HCT116 (cell line): ENCODE data around the gene OCA2. TPM values are rescaled to one million over a fixed set of nuclear protein-coding genes. Genes with fewer than 3 reads are reported as not detected.

Experiments used
- ATAC-seq: fragments of 200-7000 bp; cut with Tn5 transposase; 2 replicates; pipeline ENCODE4 v1.9.1; 2020; ENCODE audit warnings: mild to moderate bottlenecking, moderate library complexity
- BruUV-seq: library from RNA; stranded (reverse); fragments of 400-500 nt; replicated peaks from 2 replicates; lab custom pipeline; 2021; lab: Mats Ljungman, UMichigan
- CTCF ChIA-PET: fragments of 300-600 bp; sonication (Branson Sonifier 250); formaldehyde crosslinking; loops from one replicate; lab custom pipeline; 2021; ENCODE audit warnings: antibody characterized with exemption; lab: Charles Lee
- POLR2A ChIA-PET: fragments of 300-600, 350-600 bp; sonication (Branson Sonifier 250); formaldehyde crosslinking; loops from one replicate; lab custom pipeline; 2021; ENCODE audit warnings: antibody characterized with exemption; lab: Charles Lee
- RAD21 ChIA-PET, 2 experiments: fragments of 300-600 bp; sonication (Branson Sonifier 250); formaldehyde crosslinking; loops; one replicate each; lab custom pipeline; 2023; ENCODE audit warnings: low total read pairs in 2 of 2; ENCODE audit not compliant: uncharacterized antibody in 2 of 2, unreplicated experiment in 2 of 2, low non-redundant PET in 1 of 2; lab: Charles Lee
- DNase-seq: peaks from one replicate; pipeline ENCODE4 v3.0.0-alpha.2; 2010; ENCODE audit warnings: low read depth, low spot score
- H2AFZ ChIP-seq: fragments of 200-600 bp; shearing (Covaris generic), sonication (generic); 2 replicates; pipeline ENCODE4 v1.6.1; 2017; ENCODE audit warnings: low read depth, mixed run types, mixed read lengths, antibody characterized with exemption, low read length; ENCODE audit not compliant: poor library complexity, severe bottlenecking
- H3K27ac ChIP-seq: 2 replicates; pipeline ENCODE4 v1.5.1; 2012; ENCODE audit warnings: low read depth, low read length
- H3K27me3 ChIP-seq: fragments of 200-600 bp; sonication (generic); 2 replicates; pipeline ENCODE4 v1.6.1; 2016; ENCODE audit warnings: mixed run types, low read length, mixed read lengths; ENCODE audit not compliant: insufficient read depth
- H3K36me3 ChIP-seq, 2 experiments: fragments of 200-500 bp in 1 of 2; fragments of 200-600 bp in 1 of 2; sonication (Bioruptor generic) in 1 of 2; sonication (generic) in 1 of 2; 2 replicates each; pipeline versions ENCODE4 v1.5.1 to v1.6.1; 2014 to 2016; ENCODE audit warnings: low read length in 2 of 2, inconsistent platforms in 1 of 2, mixed read lengths in 1 of 2, mixed run types in 1 of 2; ENCODE audit not compliant: insufficient read depth in 2 of 2, control insufficient read depth in 1 of 2
- H3K4me1 ChIP-seq, 2 experiments: fragments of 200-600 bp in 1 of 2; sonication (generic) in 1 of 2; 2 replicates each; pipeline versions ENCODE4 v1.5.1 to v1.6.1; 2012 to 2017; ENCODE audit warnings: low read length in 2 of 2, inconsistent platforms in 1 of 2, mild to moderate bottlenecking in 1 of 2, mixed read lengths in 1 of 2, mixed run types in 1 of 2, moderate library complexity in 1 of 2; ENCODE audit not compliant: insufficient read depth in 2 of 2, control insufficient read depth in 1 of 2
- H3K4me2 ChIP-seq: fragments of 200-600 bp; sonication (generic); 2 replicates; pipeline ENCODE4 v1.6.1; 2017; ENCODE audit warnings: mixed run types, low read length, mixed read lengths
- H3K4me3 ChIP-seq, 2 experiments: fragments of 200-600 bp in 1 of 2; sonication (generic) in 1 of 2; replicated peaks in 1 of 2; 2 replicates each; pipeline ENCODE4 v1.5.1; 2011 to 2016; ENCODE audit warnings: low read length in 2 of 2, control low read depth in 1 of 2, low read depth in 1 of 2, mild to moderate bottlenecking in 1 of 2, mixed read lengths in 1 of 2, mixed run types in 1 of 2
- H3K79me2 ChIP-seq: fragments of 200-600 bp; sonication (generic); 2 replicates; pipeline ENCODE4 v1.6.1; 2017; ENCODE audit warnings: mild to moderate bottlenecking, mixed run types, low read length, moderate library complexity, mixed read lengths; ENCODE audit not compliant: insufficient read depth
- H3K9ac ChIP-seq: fragments of 200-600 bp; sonication (generic); 2 replicates; pipeline ENCODE4 v1.6.1; 2016; ENCODE audit warnings: low read length, mixed read lengths
- H3K9me2 ChIP-seq: fragments of 200-600 bp; sonication (generic), shearing (Covaris generic); 2 replicates; pipeline ENCODE4 v1.6.1; 2017; ENCODE audit warnings: mixed run types, mild to moderate bottlenecking, moderate library complexity; ENCODE audit not compliant: insufficient read depth
- H3K9me3 ChIP-seq, 2 experiments: fragments of 200-500 bp in 1 of 2; fragments of 200-600 bp in 1 of 2; sonication (Bioruptor generic) in 1 of 2; sonication (generic) in 1 of 2; 2 replicates each; pipeline ENCODE4 v1.6.1; 2014 to 2017; ENCODE audit warnings: low read length in 2 of 2, mixed read lengths in 2 of 2, inconsistent platforms in 1 of 2, low read depth in 1 of 2, mild to moderate bottlenecking in 1 of 2, mixed run types in 1 of 2, moderate library complexity in 1 of 2; ENCODE audit not compliant: control insufficient read depth in 1 of 2, insufficient read depth in 1 of 2
- H4K20me1 ChIP-seq: fragments of 200-600 bp; sonication (generic), shearing (Covaris generic); 2 replicates; pipeline ENCODE4 v1.6.1; 2017; ENCODE audit warnings: mixed run types, mild to moderate bottlenecking, moderate library complexity; ENCODE audit not compliant: insufficient read depth
- JUND ChIP-seq: IDR thresholded peaks from 2 replicates; pipeline ENCODE4 v1.6.1; 2012
- POLR2A ChIP-seq: IDR thresholded peaks from 2 replicates; pipeline ENCODE4 v1.7.0; 2011; ENCODE audit warnings: borderline replicate concordance; ENCODE audit not compliant: insufficient read depth, insufficient read length; ENCODE audit errors: extremely low read depth
- POLR2AphosphoS5 ChIP-seq: IDR thresholded peaks from 2 replicates; pipeline ENCODE4 v1.6.1; 2011; ENCODE audit warnings: mild to moderate bottlenecking, low read depth, low read length, moderate library complexity
- RAD21 ChIP-seq: IDR thresholded peaks from 2 replicates; pipeline ENCODE4 v1.6.1; 2012; ENCODE audit warnings: low read depth, mild to moderate bottlenecking
- SIN3A ChIP-seq: IDR thresholded peaks from 2 replicates; pipeline ENCODE4 v1.6.1; 2012; ENCODE audit warnings: low read depth
- SP1 ChIP-seq: IDR thresholded peaks from 2 replicates; pipeline ENCODE4 v1.6.1; 2012; ENCODE audit warnings: low read depth
- ZFX ChIP-seq: fragments of 450-650 bp; IDR thresholded peaks from 2 replicates; pipeline ENCODE4 v1.6.1; 2017
- intact Hi-C: fragments of 100-400 bp; cut with micrococcal nuclease; formaldehyde crosslinking; loops from 2 replicates; pipeline ENCODE4 v1.10.0; 2022
- total RNA-seq: library from RNA; stranded (reverse); gene quantifications from one replicate; pipeline ENCODE4 v1.2.1, GENCODE V29; 2021; ENCODE audit not compliant: unreplicated experiment
- TF ChIP-seq, protein P1 (sequence below): IDR thresholded peaks from 2 replicates; pipeline ENCODE4 v1.6.1; 2012
- TF ChIP-seq, protein P2 (sequence below), 3 experiments: fragments of 200-600 bp in 1 of 3; sonication (generic) in 1 of 3; IDR thresholded peaks in 2 of 3; conservative IDR thresholded peaks in 1 of 3; 2 replicates each; pipeline ENCODE4 v1.5.1; 2012 to 2017; ENCODE audit warnings: low read depth in 2 of 3, low read length in 2 of 3, antibody characterized with exemption in 1 of 3, borderline replicate concordance in 1 of 3, control low read depth in 1 of 3, mild to moderate bottlenecking in 1 of 3, mixed read lengths in 1 of 3, mixed run types in 1 of 3, moderate library complexity in 1 of 3; ENCODE audit not compliant: insufficient read depth in 1 of 3

The OCA2 gene
- total RNA-seq, 1 experiment from 2014 or later: not detected

DNA sequence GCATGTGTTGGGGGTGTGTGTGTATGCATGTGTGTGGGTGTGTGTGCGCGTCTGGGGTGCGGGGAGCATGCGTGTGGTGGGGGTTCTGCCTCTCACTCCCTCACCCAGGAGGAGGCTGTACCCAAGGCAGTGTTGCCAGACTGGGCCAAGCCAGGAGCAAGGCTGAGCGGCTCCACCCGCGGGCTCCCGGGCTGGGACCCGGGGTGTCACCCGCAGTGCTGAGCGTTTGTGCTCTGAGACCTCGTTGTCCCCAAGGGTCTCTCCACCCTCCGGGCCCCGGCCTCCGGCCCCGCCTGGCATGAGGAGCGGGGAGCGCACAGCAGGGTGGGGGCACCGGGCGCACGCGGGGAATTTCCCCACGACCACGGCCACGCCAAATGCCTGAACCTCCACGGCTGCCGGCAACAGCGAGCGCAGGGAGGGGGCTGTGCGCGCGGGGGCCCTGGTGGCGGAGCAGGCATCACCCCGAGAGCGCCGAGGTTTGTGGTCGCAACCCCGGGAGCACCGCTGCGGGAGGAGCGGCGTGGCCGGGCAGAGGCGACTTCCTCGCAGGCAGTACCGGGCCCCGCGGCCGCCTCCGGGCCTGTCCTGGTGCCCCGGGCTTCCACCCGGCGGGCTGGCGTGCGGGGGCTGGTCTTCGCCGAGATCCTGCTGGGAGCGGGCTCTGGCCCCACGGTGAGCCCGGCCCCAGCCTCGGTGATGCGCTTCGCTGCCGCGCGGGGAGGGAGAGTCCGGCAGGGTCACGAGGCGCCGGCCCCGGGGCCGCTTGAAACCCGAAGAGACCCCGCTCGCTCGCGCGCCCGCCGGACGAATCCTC, 7.4 kb upstream of the OCA2 start:
- no peak overlapping the region for H3K4me2 ChIP-seq
- H2AFZ ChIP-seq: no peak overlapping the region
- intact Hi-C loops: no loop called here
- DNase-seq (no peak), ATAC-seq (no peak)
- H3K9me3 ChIP-seq: no peaks in the 10 kb centered on the region
- no peak overlapping the region for H3K4me3 ChIP-seq
- peaks cover under 1 to 2% of the 10 kb centered on the region in 2 experiments; a peak in 1 of 4 replicates for H3K36me3 ChIP-seq
- RAD21 ChIA-PET: no interaction called here
- CTCF ChIA-PET: no interaction called here
- H3K9me2 ChIP-seq: no peaks in the 10 kb centered on the region
- H3K4me1 ChIP-seq: no peaks in the 10 kb centered on the region
- no peak overlapping the region for H3K9ac ChIP-seq
- H3K27ac ChIP-seq: no peak overlapping the region
- no peaks in the 10 kb centered on the region for H3K79me2 ChIP-seq
- POLR2A ChIA-PET: no interaction called here
- BruUV-seq: no TSS peak
- H3K27me3 ChIP-seq: no peaks in the 10 kb centered on the region
- TF ChIP-seq POLR2AphosphoS5: no peak
- no peak for TF ChIP-seq RAD21
- TF ChIP-seq, protein P1, sequence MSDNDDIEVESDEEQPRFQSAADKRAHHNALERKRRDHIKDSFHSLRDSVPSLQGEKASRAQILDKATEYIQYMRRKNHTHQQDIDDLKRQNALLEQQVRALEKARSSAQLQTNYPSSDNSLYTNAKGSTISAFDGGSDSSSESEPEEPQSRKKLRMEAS: no peak
- no peak for TF ChIP-seq POLR2A
- no peak for TF ChIP-seq SIN3A
- TF ChIP-seq SP1: no peak
- TF ChIP-seq JUND: no peak
- TF ChIP-seq ZFX: no peak
- TF ChIP-seq, protein P2, sequence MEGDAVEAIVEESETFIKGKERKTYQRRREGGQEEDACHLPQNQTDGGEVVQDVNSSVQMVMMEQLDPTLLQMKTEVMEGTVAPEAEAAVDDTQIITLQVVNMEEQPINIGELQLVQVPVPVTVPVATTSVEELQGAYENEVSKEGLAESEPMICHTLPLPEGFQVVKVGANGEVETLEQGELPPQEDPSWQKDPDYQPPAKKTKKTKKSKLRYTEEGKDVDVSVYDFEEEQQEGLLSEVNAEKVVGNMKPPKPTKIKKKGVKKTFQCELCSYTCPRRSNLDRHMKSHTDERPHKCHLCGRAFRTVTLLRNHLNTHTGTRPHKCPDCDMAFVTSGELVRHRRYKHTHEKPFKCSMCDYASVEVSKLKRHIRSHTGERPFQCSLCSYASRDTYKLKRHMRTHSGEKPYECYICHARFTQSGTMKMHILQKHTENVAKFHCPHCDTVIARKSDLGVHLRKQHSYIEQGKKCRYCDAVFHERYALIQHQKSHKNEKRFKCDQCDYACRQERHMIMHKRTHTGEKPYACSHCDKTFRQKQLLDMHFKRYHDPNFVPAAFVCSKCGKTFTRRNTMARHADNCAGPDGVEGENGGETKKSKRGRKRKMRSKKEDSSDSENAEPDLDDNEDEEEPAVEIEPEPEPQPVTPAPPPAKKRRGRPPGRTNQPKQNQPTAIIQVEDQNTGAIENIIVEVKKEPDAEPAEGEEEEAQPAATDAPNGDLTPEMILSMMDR (IDR thresholded peaks at IDR 0.05 in 2 of 3, conservative IDR thresholded peaks at IDR 0.05 in 1 of 3; ENCODE audit: borderline replicate concordance in 1 of 3, insufficient read depth in 1 of 3, low read depth in 2 of 3, low read length in 2 of 3): no peak
- no peaks in the 10 kb centered on the region for H4K20me1 ChIP-seq
